Left kidney (tissue), 2 donors: ENCODE data around the gene HEATR9. TPM values are rescaled to one million over a fixed set of nuclear protein-coding genes. Genes with fewer than 3 reads are reported as not detected.

Experiments
- DNase-seq: peaks from one replicate; pipeline ENCODE4 v3.0.0-alpha.2; 2013
- polyA plus RNA-seq: library from polyadenylated mRNA; unstranded; fragments of 120-200 nt; gene quantifications from one replicate; pipeline ENCODE4 v1.2.1, GENCODE V29; 2013; ENCODE audit not compliant: insufficient read length

Gene HEATR9
- polyA plus RNA-seq, 1 donor: 0.20 TPM

DNA sequence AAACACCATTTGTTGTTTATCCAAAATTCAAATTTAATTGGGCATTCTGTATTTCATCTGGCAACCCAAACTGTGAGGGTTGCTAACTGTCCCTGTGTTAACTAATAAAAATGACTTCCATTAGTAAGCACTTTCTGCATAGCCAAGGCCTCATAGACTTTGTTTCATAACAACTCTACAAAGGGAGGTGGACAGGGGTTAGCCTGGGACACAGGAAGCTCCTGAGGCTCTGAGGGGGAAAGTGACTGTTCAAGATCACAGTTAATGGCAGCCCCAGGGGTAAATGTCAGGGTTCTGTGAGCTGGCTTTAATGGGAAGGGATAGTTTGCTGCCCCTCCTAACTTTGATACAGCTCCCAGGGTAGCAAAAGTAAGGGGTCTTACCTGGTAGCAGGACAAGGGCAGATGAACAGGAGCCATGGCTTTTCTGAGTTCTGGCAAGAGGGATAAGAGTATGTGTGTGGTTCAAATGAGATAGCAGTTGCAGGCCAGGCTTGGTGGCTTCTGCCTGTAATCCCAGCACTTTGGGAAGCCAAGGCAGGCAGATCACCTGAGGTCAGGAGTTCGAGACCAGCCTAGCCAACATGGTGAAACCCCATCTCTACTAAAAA lies 2.2 kb downstream of the HEATR9 start:
- DNase-seq: no peak

DNA sequence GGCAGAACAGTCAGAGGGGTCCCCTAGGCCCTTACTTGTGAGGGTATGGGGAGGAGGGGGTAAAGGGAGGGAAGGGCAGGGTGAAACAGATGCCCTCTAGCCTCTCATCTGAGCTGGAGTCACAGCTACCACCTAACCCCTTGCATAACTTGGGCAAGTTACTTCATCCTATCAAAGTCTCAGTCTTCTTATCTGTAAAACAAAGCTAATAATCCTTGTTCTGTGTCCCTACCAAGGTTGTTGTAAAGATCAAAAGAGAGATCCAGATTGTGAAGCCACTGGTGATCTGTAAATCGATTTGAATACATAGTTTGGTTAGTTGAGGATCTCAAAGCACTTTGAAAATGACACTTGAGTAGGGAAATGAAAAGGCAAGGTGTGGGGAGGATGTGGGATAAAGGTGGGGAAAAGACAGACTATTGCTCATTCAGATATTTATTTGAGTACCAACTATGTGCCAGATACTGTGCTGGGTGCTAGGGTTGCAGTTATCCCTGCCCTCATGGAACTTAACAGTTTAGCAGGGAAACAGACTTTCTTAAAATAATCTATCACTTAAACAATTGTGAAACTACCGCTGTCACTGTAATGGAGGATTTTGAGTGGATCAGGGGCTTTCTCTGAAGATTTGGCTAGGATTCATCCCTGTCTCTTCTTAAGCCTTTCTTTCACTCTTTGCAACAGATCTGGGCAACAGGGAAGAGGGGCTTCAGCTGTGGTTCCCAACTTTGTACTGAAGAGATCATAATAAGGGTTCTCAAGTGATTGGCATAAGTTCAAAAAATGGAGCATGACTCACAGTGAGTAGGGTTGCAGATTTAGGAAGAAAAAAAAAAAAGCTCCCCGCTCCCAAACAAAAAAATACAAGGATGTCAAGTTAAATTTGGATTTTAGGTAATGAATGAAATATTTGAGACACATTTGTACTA lies 3.0 kb downstream of the HEATR9 start:
- no peak for DNase-seq

DNA sequence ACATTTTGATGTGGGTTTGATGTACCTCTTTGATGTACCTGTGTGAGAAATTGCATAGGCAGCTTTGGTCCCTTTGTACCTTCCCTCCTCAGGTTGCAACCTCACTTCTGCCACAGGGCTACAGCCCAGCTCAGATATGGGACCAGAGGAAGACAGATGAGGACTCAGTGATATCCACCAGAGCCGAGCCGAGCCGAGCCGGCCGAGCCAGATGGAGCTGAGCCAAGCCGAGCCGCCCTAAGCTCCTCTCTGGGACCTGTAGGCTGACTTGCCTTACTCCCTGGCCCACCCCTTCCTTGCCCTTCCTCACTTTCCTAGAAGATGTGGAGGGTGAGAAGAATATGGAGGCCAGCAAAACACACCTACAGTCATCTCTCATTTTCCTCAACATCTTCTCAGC lies 3.8 kb downstream of the HEATR9 start:
- no peak for DNase-seq

DNA sequence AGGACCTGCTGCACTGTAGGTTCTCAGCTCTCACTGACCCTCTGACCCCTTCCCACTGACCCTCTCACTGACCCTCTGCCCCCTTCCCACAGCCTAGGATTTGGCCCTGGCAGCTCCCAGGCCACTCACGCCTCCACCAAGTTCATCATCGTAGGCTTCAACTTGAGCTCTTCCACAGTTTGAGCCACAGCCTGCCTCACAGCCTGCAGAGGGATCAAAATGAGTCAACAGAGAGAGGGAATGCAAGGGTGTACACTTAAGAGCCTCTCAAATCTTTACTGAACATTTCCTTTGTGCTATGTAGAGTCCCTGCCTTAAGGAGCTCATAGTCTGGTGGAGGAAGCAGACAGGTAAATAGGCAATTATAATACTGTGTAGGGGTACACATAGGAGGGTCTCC lies 12.1 kb downstream of the HEATR9 start:
- no peak for DNase-seq

DNA sequence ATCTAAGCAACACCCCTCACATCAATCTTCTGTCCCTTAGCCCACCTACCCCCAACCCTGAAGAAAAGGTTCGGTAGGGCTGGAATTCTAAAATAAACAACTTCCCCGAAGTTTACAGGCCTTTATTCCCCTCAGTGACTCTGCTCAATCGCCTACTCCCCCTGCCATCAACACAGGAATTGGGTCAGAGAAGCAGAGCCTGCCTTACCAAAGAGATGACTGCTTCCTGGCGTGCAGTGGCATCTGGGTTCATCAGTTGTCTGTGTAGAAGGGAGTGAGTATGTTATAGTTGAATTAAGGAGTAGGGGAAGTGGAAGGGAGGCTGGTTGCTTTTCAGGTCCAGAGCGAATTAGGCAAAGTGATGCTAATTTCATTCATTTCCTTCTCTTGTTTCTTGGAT lies 12.7 kb downstream of the HEATR9 start:
- DNase-seq: no peak

DNA sequence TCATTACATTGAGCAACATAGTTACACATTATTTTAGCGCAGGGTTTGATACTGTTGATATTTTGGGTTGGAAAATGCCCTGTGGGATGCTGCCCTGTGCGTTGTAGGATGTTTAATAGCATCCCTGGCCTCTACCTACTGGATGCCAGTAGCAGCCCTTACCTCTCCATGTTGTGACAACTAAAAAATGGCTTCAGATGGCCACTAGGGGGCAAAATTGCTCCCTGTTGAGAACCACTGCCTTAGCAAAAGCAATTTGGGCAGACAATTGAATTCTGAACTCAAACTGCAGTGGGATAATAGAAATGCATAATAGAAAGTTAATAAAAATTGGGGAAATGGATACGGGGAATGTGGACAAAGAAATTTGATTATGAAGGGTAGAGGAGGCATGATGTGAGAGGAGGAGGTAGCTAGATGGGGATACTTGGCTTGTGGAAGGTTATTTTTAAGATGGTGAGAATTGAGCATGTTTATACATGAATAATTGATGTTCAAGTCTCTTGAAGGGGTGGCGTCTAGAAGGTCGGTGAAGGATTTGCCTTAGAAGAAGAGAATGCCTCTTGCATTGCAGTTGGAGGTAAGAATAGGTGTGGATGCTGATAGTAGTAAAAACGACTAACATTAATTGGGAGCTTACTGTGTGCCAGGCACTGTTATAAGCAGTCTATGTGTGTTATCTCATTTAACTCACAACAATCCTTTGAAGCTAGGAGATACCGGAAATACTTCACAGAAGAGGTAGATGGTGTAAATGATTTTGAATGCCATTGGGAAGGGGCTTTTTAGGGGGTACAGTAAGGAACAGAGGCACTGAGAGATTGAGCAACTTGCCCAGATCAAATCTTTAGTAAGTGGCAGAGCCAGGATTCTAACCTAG lies 19.0 kb downstream of the HEATR9 start:
- peak; percentile 62 for DNase-seq

DNA sequence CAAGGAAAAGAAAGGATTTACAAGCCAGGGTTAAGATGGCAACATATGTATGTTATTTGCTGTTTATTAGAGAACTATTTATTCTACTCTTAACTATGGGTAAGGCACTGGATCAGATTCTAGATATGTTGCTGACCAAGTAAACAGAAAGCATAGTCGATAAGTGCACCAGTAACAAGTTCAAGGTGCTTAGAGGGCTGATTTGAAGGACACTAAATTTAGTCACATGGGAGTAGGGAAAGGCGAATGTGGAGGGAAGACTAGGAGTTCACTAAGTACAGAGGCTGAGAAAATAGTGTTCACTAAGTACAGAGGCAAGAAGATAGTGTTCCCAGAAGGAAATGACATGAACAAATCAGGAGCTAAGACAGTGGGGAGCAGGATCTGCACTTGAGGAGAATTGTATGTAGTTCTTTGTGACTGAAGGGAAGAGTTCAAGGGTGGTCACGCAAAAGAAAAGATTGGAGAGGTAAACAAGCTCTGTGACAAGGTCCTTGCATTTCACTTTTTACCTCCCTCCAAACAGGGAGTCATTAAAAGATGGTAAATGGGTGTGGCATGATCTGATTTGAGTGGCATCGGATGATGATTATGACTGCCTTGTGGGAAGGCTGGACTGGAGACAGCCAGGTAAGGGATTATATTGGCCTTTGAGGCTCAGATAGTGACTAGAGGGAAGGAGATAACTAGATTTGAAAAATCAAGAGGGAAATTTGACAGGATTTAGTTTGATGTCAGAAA lies 20.9 kb downstream of the HEATR9 start:
- DNase-seq: no peak

DNA sequence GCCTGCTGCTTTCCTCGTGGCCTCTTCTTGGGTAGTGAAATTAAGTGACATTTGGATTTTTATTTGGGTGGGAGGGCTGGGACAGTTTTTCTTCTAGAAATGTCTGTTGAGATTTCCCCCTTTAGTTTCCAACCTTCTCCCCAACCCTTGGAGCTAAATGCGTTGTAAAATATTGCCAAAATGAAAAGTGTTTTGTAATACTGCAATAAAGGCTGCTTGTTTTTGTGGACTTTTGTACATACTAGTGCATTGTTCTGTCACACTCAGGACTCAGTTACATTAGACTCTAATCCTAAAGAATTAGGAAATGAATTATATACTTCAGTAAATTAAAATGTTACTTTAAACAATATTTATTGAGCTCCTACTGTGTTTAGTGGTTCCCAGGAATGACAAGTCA lies 21.7 kb downstream of the HEATR9 start:
- DNase-seq: no peak

DNA sequence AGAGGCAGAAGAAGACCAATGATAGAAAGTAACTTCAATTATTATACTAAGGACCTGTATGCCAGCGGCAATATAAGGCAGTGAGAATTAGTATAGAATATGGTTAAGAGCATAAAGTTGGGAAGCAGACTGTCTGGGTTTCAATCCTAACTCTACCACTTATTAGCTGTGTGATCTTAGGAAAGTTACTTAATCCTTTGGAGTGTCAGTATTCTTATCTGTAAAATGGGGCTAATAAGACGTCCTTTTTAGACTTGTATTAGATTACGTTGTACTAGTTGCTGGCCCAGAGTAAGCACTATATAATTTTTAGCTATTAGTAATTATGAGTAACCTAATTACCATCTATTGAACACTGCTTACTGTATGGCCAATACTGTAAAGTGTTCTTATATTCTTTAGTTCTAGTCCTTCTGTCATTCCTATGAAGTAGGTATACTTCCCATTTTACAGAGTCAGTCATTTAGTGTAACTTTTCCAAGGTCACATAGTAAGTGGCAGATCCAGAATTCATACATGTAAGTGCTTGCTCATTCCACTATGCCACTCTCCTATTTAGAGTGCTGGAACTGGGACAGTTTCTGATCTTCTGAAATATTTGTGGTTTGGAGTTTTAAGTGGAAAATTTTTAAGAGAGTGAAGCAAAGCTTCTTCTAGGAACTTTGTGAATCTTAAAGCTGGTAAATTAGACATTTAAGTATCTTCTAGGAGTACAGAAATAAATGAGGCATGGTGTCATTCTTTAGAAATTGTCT lies 22.5 kb downstream of the HEATR9 start:
- DNase-seq: no peak

DNA sequence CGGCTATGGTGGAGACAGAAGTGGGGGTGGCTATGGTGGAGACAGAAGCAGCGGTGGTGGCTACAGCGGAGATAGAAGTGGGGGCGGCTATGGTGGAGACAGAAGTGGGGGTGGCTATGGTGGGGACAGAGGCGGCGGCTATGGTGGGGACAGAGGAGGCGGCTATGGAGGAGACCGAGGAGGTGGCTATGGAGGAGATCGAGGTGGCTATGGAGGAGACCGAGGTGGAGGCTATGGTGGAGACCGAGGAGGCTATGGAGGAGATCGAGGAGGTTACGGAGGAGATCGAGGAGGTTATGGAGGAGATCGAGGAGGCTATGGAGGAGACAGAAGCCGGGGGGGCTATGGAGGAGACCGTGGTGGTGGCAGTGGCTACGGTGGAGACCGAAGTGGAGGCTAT lies 24.1 kb downstream of the HEATR9 start:
- no peak for DNase-seq

DNA sequence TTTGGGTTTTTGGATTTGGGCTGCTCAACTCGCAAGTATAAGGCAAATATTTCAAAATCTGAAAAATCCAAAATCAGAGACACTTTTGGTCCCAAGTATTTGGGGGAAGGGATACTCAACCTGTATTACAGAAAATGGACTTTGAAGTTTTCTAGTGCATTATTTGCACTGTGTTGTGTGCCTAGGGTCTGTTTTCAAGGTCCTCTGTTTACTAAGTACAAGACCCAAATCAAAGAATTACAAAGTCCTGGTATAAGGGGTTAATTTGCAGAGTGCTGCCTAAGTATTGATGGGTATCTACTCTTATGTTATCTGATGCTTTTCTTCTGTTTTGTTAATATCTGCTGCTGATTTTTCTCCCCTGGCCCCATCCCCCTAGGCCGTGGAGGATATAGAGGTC lies 25.0 kb downstream of the HEATR9 start:
- DNase-seq: no peak

DNA sequence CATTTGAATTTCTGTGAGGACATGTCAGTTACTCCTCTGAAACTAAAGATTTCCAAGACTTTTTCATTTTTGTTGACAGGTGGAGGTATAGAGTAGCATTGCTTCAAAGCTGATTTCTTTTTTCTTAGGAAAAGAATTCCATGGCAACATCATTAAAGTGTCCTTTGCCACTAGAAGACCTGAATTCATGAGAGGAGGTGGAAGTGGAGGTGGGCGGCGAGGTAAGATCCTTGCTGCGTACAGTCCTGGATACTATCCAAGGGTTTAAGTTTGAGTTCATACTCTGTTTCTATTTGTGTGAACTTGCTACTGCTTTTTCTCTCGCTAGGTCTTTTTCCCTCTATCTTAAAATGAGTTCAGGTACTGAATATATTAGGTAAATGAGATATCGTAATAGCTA lies 26.5 kb downstream of the HEATR9 start:
- no peak for DNase-seq

DNA sequence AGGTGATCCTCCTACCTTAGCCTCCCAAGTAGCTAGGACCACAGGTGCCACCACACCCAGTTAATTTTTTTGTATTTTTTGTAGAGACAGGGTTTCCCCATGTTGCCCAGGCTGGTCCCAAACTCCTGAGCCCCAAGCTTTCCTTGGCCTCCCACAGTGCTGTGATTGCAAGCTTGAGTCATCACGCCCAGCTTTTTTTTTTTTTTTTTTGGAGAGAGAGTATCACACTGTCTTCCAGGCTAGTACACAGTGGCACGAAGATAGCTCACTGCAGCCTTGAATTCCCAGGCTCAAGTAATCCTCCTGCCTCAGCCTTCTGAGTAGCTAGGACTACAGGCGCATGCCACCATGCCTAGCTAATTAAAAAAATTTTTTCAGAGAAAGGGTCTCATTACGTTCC lies 27.2 kb downstream of the HEATR9 start:
- no peak for DNase-seq

DNA sequence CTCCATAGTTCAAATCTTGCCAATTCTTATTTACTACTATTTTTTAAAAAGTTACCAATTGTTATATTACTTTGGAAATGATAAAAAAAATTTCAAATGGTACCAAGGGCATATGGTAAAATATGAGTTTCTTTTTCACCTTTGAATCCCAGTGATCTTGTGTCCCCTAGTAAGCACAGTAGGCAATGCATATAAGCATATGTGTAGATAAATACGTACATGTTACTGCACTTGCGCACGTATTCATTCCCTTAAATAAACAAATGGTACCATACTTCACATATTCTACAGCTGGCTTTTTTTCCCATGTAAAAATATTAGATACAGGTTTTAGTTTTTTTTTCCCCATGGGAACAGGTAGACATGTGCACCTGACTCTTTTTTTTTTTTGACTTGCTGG lies 27.6 kb downstream of the HEATR9 start:
- no peak for DNase-seq

DNA sequence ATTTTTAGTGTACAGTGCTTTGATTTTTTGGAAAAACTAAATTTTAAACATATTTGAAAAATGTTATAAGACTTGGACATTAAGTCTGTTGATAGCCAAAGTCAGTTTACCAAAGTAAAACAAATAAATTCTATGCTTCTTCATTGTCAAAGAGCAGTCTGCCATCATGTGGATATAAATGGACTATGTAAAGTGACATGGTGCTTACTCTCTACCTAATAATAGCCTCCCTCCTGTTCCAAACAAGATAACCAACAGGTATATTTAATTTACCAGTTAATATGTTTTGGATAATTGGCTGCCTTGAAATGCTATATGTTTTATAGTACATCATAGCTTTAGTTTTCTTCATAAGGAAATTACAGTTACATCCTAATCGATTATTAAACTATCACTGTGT lies 43.5 kb downstream of the HEATR9 start:
- DNase-seq: no peak

DNA sequence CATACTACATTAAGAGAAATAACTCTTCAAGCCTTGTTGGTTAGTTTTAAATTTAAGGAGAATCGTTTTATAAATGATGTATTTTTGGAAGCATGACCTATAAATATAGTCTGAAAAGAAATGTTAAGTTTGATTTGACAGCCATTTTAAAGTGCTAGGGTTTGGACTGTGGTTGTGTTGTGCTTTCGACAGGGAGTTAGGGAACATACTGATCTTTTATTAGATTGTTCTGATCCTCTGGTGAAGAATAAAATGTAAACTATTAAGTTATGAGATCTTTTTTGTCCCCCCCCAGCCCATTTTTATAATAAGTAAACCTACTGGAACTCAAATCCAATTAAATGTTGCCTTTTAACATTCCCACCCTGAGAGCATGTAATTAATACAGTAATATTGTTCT lies 47.4 kb downstream of the HEATR9 start:
- no peak for DNase-seq

DNA sequence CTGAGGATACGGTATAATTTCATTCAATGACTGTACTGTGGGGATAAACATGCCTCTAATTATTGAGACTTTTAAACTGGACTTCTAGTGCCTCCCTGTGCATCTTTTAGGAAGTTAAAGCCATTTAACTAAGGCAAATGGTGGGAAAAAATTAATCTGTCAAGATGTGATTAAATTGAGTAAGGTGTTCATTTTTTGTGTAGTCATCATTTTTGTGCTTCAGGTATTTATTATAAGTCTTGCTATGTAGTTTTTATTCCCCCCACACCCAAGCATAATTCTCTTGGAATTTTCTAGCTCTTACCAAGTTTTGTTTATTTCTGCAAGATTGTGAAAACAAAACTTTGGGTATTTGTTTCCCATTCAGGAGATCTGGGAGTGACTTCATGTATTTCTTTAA lies 49.2 kb downstream of the HEATR9 start:
- no peak for DNase-seq

DNA sequence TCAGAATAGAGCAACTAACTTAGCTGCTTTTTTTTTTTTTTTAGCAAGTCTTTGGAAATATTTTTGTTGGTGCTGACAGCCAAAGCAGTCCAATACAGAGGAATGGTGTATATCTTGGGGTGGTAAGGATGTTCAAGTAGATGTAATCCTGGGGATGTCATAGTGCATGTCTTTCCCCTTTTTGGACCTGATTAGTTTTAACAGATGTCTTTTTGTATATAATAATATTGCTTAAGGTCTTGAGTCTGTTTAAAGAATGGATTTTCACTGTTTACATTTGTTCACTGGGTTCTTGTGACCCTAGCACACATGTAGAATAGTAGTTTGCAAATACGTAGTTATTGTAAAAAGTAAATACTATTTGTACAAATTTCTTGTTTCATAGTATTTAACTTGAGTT lies 51.5 kb downstream of the HEATR9 start:
- no peak for DNase-seq

DNA sequence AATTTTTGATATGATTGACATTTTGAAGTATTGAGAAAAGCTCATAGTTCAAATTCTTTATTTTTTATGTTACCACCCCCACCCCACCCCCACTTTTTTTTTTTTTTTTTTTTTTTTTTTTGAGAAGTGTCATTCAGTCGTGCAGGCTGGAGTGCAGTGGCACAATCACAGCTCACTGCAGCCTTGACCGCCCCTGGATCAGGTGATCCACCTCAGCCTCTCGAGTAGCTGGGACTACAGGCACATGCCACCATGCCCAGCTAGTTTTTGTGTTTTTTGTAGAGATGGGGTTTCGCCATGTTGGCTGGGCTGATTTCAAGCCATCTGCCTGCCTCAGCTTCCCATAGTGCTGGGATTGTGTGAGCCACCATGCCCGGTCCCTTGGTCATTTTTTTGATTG lies 52.0 kb downstream of the HEATR9 start:
- no peak for DNase-seq

DNA sequence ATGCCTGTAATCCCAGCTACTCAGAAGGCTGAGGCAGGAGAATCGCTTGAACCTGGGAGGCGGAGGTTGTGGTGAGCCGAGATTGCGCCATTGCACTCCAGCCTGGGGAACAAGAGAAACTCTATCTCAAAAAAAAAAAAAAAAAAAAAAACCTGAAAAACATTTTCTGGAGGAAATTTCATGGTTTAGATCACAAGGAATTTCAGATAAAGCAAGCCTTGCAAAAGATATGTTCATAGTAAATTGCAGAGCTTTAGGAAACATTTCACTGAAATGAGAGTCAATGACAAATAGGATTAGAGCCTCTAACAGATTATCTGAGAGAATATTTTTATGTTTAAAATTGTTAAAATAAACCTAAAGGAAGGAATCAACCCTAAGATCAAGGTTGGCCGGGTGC lies 56.2 kb downstream of the HEATR9 start:
- DNase-seq: no peak

DNA sequence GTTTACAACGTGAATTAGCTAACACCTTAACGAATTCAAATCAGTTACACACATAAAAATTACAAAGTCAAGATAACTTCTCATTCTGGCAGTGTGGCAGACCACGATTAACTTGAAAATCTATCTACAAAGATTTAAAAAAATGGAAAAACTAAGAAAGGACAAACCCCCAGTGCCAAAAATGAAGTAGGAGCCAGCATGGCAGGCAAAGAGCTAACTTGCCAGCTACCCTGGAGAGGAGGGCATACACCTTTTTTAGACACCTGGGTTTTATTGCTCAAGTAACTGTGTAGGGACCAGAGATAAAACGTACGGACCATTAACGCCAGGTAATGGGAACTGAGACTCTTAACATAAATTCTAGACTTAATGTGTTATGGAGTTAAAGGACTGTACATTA lies 56.9 kb downstream of the HEATR9 start:
- no peak for DNase-seq
